CD4-positive, alpha-beta T cell treated with Interleukin-6 at 100 ng/mL for 8 hours (primary cell): ENCODE measurements around the gene CYRIA.

Source experiments
- DNase-seq: peaks from one replicate; pipeline ENCODE4 v3.0.0-alpha.2; 2020; ENCODE audit warnings: mixed read lengths, low spot score

Gene CYRIA

DNA sequence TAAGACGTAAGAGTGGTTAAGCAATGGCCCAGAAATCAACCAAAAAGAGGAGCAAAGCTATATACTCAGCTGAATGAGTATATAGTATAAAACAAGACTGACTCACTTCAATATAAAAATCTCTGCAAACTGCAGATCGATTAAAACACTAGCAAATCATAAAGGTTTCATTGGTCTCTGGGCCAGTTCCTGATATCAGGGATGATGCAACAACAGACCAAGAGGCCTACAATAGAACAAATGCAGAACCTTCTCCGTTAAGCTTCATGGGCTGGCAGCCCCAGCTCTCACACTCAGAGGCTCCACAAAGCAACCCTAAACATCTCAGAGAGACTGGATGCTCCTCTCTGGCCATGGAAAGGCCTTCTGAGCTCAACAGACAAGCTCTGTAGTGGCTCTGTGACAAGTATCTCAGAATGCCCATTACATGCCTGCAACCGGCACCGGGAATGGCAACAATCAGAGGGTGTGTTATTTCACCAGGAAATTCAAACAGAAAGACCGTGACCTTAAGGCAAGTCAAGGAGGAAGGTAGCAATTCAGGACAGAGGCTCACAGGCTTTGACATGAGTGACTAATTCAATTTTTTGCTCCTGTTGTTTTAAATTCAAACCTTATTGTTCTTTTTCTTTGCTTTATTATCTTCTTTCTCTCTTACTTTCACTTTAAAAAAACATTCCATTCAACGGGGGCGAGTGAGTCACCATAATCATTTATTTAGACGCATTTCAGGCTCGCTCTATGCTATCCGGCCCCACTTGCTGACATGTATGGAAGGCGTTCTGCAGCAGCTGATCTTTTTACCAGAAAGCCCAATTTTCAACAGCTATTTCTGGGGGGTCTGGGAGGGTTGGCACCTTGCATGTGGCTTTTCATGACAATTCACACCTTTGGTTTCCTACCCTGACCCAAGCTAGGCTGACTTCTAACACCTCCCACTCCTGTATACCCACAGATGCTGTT, 15.1 kb downstream of the CYRIA start:
- DNase-seq: no peak

DNA sequence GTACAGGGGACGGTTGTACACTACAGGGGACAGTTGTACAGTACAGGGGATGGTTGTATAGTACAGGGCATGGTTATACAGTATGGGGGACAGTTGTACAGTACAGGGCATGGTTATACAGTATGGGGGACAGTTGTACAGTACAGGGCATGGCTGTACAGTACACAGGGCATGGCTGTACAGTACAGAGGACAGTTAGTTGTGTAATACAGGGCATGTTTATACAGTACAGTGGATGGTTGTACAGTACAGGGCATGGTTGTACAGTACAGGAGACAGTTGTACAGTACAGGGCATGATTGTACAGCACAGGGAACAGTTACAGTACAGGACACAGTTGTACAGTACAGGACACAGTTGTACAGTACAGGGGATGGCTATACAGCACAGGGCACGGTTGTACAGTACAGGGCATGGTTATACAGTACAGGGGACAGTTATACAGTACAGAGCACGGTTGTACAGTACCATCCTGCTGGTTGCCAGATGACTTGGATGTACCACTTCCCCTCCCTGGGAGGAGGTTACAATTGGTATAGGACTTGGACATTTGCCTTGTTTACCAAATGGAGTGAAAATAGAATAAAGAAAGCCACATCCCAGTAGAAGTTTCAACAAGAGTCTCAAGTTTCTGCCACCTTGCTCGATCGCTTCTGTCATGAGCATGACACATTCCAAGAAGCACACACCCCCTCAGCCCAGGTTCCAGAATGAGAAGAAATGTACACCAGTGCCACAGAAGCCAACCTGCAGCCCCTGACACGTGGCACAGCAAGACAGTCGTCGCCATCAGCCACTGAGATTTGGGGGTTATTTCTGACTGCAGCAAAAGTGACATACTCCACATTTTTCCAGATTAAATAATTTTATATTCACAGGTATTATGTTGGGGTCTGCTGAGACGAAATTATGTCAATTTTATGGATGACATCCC, 16.0 kb downstream of the CYRIA start:
- DNase-seq: no peak

DNA sequence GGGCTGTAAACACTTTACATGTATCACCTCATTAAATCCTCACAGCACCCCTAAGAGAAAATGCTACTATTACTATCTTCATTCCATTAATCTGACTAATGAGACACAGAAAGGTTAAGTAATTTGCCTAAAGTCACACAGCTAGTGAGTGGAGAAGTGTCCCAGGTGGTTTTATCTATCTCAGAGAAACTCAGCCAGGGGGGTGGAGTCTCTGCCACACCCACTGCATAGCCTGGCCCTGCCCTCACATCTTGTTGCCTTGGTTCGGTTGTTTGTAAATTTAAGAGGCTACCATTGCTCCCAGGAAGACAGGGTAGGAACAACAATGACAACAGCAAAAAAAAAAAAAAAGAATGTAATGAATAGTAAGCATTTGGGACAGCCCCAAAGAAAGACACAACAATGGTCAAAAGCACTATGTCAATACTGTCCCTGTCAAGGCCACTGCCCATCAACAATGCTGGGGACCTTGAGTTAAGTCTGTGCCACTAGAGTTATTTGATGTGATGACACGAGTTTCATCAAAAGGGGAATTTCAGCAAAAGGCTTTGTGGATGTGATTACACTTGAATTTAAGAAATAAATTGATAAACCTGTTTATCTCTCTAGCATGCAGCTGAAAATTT, 17.5 kb downstream of the CYRIA start:
- DNase-seq: no peak

DNA sequence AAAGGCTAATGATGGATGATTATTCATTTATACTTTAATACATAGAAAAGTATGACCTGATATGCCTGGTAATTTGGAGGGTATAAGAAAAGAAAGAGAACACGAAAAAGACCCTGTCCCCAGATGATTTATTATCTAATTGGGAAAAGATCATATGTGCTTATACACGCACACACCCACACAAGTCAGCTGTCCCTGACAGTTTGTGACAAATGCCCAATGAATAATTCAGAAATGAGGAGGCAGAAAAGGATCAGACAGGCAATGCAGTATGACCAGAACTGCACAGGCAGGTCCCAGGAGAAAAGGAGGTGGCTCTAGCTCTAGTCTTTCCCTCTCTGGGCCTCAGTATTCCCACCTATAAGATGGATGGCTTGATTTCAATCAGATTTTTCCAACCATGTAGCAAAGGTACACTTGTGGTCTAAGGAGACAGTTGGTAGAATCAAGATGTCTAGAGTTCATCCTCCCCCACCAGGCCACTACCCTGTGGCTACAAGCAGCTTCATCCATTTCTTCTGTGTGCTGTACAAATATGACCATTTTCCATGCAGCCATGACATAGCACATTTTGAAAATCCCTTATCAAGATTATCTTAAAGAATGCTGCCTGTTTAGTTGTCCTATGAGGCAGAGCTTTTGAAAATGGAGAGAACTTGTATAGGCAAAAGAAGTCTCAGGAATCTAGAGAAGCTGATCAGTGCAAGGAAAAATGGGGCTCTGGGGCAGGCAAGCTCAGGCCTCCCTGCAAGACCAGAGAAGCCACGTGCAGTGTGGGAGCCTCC, 19.7 kb downstream of the CYRIA start:
- DNase-seq: no peak

DNA sequence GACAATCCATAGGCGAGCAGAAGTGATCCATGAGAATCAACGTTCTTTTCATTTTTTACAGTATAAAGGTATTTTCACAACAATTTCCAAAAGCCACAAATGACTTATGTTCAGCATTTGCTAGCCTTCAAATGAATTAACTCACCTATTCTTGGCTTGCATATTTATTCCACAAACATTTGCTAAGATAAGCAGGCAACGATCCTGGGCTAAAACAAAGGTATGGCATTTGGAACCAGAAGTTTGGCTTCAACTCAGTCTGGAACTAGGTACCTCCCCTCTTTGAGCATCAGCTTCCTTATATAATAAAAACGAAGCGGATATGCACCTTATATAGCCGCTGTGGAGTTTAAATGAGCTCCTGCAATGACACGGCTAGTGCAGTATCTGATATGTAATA, 20.5 kb downstream of the CYRIA start:
- DNase-seq: no peak

DNA sequence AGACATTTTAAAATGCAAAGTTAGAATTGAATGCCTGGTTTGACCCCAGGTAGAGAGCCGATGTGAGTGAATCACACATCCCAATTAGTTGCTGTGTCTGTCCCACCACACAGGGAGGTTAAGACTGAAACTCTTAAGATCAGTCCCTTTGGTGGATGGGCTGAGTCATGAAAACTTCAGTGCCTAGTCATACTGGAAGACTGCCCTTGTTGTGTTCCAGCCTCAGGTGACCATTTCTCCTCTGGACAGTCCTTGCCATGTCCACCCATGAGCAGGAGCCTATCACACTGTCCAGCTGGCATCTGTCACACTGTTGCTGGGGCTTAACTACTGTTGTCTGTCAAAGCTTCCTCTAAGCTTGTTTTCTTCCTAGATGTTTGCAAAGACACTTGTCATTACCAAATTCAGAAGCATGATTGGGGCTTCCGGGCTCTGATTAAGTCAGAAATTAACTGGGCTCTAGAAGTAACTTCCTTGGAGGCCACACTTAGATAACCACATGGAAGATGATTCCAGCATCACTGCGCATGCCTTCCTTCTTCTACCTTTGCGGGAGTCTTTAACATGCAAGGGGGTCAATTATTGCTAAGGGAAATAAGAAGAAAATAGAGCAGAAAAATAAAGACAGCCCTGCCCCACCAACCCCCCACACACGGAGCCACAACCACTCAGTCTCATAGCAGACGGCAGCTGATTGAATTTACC, 21.3 kb downstream of the CYRIA start:
- DNase-seq: no peak

DNA sequence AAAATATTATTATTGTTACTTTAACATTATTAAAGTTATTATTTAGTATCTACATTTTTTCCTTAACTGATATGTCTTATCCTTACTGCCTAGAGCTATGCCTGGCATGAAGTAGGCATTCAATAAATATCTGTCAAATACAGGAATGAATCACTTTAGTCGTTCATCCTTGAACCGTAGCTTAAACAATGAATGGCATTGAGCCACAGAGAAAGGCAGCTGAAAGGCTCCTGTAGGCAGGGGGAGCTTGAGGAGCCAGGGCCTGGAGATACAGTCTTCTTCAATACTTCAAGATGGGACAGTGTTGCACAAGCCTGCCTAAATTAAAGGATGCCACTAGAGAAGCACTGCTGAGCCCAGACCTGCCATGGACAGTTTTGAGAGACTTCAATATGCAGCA, 22.5 kb downstream of the CYRIA start:
- no peak for DNase-seq

DNA sequence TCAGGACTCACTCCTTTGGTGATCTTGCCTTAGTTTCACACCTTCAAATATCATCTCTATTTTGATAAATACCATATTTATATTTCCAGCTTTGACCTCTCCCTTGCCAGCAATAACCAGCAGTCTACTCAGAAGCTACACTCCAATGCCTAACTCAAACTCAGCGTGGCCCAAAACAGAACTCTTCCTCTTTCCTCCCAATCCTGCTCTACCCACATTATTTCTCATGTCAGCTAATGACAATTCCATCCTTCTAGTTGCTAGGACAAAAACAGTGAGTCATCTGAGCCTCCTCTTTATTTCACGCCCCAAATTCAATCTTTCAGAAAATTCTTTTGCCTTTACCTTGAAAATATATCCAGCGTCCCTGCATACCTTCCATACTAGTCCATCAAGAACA, 23.5 kb downstream of the CYRIA start:
- no peak for DNase-seq

DNA sequence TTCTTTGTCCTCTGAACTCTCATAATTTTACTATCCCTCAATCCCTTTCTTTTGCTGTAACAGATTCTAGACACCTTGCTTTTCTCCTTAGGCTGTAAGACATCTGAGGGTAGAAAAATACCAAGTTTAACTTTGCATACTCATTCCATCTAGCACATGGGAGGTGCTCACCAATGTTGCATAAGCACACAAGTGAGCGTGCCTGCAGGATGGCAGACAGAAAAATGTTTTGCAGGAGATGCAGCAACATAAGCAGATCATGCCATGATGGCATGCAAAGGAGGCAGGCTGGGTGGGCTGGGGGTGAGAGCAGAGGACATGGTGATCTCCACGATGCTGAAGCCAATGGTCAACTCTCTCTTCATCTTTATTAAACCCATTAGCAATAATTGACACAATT, 24.1 kb downstream of the CYRIA start:
- DNase-seq: no peak

DNA sequence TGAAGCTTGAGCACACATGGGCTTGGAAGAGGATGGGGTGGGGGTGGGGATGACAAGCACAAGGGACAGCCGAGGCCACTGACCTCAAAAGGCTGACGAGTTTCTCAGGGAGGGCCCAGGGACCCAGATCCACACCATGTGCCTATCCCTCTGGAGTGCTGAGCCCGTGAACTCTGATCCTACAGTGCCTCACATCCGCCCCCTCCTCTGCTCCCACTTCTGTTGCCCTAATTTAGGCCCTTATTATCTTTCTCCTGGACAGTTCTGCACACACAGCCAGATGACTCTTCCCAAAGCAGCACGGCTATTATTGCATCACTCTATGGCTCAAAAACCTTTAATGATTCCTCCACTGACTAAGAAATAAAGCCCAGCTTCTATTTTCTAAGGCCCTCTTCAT, 24.8 kb downstream of the CYRIA start:
- DNase-seq: no peak

DNA sequence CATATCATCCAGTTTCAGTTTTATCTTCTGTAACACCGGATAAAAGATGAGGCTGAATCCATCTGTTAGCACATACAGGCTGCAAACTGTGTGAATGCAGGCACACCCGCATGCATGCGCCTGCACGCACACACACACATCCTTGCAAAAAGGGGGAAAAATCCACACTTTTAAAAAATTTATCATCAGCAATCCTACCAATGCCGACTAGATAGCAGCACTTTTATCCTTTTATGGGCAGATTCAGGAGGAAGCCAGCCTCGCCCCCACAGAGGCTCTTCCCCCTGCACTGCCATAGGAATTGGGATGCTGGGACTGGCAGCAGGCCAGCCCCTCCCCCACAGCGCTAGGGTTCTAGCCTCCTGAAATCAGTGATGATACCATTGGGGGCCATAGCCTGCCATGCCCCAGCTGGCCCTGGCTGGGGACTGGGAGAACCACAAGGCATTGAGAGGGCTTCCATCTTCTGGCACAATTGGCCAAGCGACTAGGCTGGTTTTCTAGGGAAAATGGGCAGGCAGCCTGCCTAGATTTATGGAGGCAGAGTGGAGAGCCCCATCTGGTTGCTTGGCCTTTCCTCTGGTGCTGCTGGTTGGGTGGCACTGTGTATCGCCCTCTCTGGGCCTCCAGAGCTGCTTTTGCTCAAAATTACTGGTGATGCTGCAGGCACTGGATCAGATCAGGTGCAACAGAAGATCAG, 25.5 kb downstream of the CYRIA start:
- DNase-seq: no peak

DNA sequence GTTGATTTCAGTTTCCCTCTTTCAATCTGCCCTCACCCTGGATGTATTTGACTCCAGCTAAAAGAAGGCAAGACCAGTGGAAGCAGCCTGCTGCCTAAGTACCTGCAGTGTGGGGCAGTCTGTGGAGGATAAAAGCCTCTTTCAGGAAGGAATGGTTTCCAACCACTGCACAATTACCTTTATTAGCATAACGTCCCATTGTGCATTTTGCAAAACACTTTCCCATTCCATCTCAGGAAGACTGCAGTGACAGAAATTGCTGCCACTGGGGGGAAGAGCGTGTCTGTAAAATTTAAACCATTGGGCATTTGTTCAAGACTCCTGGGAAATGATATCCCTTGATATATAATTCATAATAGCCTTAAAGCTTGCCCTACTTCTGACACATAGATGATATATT, 26.2 kb downstream of the CYRIA start:
- no peak for DNase-seq

DNA sequence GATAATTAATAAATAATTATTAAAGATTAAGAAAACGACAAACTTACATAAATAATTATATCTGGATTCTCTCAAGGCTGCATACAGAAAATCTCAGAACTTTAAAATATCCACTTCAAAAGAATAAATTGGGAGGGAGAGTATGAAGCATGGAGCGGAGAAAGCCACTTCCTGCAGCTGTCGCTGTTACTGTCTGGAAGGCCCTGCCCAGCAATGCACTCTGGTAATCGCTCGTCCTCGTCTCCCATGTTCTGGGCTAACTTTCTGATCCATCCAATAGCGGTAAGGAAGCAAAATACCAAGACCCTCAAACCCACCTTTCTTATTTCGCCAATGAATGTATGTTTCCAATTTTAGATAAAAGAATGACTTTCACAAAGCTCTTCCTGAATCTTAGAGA, 26.7 kb downstream of the CYRIA start:
- DNase-seq: no peak

DNA sequence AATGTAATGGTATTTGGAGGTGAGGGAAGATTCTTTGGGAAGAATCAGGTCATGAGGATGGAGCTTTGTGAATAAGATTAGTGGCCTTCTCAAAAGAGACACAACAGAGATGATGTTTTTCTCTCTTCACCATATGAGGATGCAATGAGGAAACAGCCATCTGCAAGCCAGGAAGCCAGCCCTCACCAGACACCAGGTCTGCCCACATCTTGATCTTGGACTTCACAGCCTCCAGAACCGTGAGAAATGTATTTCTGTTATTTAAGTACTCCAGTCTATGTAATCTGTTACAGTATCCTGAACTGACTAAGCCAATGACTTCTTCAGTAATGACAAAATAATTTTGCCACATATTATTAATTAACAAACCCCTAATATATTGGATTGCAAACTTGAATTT, 28.3 kb downstream of the CYRIA start:
- DNase-seq: no peak

DNA sequence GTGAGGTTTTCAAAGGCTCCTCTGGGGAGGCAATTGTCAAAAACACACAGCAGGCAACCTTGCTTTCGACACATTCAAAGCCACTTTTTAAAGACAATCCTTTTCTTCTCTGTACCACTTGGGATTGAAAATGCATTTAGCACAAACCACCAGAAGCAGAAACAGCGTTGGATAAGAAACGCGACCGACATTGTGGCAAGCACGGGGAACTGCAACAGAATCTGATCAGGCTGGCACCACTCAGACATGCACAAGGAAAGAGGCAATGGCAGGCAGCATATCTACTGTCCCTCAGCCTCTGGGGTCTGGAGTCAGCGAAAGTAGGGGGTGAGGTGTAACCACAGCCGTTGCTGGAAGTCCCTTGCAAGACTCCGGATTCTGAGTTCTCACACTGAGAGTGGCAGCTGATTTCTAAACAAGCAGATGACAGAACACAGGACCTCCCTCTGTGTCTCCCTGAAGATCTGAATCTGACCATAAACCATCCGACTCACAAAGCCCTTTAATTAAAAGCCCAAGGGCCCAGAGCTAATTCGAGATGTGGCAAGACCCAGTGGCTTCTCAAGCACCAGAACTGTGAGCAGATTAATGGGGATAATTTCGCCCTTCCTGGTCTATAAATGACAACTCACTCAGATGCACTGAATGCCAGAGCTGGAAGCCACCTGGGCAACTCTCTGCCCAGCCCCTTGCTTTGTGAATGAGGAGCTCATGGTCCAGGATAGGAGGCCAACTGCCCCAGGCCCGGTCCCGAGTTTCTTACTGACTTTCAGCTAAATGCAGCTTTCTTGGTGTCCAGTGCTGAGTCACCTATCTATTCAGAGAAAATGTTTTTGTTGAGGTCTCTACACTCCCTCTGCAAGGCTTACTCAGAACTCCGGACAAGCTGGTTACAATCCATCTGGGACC, 29.6 kb downstream of the CYRIA start:
- DNase-seq: no peak

DNA sequence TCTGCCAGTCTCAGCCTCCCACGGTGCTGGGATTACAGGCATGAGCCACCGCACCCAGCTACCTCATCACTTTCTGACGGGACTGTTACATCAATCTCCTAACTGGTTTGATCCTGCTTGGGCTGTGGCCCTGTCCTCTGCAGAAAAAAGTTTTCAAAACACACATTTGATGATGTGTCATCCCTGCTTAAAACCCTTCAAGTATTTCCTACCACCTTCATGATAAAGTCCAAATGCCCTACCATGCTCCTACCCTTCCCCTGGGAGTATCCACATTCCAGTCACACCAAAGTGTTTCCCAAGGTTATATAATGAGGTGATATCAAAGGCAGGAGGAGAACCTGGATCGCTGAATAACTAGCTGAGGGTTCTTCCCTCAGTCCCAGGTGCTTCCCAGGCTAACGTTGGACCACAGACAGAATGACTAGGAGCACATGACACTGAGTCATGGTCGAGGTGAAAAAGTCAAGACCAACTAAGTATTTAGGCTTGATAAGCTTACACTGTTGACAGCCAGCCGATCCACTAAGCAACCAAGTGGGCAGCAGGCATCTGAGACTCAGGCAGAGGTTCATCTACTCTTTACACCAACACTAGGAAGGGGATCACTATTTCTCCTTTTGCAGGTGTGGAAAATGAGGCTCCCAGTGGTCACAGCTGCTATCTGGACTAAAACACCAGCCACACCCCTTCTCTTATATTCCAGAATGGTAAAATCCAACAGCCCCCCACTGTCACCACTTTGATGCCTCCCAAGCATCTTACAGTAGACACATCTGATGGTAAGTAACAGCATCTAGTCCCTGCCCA, 31.8 kb downstream of the CYRIA start:
- no peak for DNase-seq

DNA sequence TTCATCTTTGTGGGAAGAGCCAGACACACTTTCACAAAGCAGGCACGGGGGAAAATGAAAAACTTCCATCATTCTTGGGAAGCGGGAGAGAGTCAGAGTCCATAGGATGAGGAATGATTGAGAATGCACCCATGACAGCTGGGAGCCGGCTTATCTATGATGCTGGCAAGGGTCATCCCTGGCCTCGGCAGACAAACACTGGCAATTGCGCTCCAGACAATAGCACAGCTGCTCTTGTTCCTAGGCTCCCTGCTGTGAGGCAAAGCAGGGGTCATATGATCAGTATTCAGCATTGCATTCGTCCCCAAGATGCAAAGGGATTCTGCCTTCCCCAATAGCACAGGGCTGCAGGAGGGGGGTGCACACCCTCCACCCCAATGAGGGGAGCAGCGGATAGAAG, 33.0 kb downstream of the CYRIA start:
- DNase-seq: no peak

DNA sequence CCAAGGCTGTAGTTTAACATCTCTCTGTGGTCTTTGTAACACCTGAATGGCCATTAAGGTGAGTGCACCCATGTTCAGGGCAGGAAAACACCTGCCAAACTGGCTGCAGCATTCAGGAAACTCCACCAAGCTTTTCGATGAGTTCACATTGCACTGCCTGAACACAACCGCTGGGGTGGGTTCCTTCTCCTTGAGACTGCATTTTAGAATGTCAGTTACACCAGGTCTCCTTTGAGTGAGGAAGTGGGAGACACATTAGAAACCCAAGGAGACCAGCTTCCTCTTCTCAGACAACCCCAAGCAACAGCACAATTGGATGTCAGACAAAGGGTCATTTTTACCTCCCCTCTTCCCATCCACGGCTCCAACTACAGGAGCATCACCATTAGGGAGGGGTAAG, 35.2 kb downstream of the CYRIA start:
- DNase-seq: no peak

DNA sequence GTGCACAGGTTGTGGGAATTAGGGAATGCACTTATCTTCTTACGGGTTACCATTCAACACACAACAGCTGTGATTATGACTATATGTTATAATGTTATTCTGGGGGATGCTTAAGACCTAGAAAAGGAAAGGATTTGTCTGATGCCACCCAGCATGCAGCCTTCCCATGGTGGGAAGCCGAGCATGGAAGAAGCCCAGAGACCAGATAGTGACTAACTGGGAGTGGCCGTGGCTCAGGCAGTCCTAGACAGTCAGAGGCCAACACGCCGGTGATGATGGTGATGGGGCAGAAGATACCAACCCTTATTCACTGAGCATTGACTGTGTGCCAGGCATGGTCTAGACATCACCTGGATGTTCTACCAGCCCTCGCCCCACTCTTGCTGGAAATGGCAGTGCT, 35.9 kb downstream of the CYRIA start:
- no peak for DNase-seq
